HEK293T (cell line): ENCODE results near the gene SQSTM1.

Source experiments
- CTCF ChIA-PET: fragments of 350-600 bp; formaldehyde crosslinking; extraction: SDS; loops from one replicate; lab custom pipeline; 2021; ENCODE audit warnings: antibody characterized with exemption, inconsistent platforms; lab: Yijun Ruan, JAX
- POLR2A ChIA-PET: fragments of 350-600 bp; formaldehyde crosslinking; extraction: SDS; loops from one replicate; lab custom pipeline; 2020; ENCODE audit warnings: antibody characterized with exemption, inconsistent platforms; lab: Yijun Ruan, JAX
- DNase-seq: peaks from one replicate; pipeline ENCODE4 v3.0.0; 2012; ENCODE audit warnings: mixed read lengths; ENCODE audit errors: extremely low spot score
- ARNT ChIP-seq: fragments of 450-650 bp; IDR thresholded peaks from 2 replicates; pipeline ENCODE4 v1.6.1; 2017; ENCODE audit warnings: mild to moderate bottlenecking
- BHLHE40 ChIP-seq: fragments of 450-650 bp; IDR thresholded peaks from 2 replicates; pipeline ENCODE4 v1.6.1; 2016; ENCODE audit warnings: mild to moderate bottlenecking, moderate library complexity, borderline replicate concordance
- CTBP1 ChIP-seq: fragments of 450-650 bp; IDR thresholded peaks from 2 replicates; pipeline ENCODE4 v1.6.1; 2016; ENCODE audit warnings: borderline replicate concordance
- ELF4 ChIP-seq: fragments of 450-650 bp; IDR thresholded peaks from 2 replicates; pipeline ENCODE4 v1.6.1; 2017; ENCODE audit warnings: antibody characterized with exemption
- FOXA1 ChIP-seq: fragments of 450-650 bp; IDR thresholded peaks from 2 replicates; pipeline ENCODE4 v1.6.1; 2016; ENCODE audit warnings: mild to moderate bottlenecking
- FOXK2 ChIP-seq: fragments of 450-650 bp; IDR thresholded peaks from 2 replicates; pipeline ENCODE4 v1.6.1; 2016; ENCODE audit warnings: mild to moderate bottlenecking
- FOXM1 ChIP-seq: fragments of 450-650 bp; IDR thresholded peaks from 2 replicates; pipeline ENCODE4 v1.6.1; 2017; ENCODE audit warnings: mild to moderate bottlenecking, borderline replicate concordance
- HDGF ChIP-seq: fragments of 450-650 bp; IDR thresholded peaks from 2 replicates; pipeline ENCODE4 v1.6.1; 2017; ENCODE audit warnings: antibody characterized with exemption, borderline replicate concordance
- L3MBTL2 ChIP-seq: fragments of 450-650 bp; conservative IDR thresholded peaks from 2 replicates; pipeline ENCODE4 v1.6.1; 2016; ENCODE audit warnings: mild to moderate bottlenecking
- LEF1 ChIP-seq: fragments of 450-650 bp; IDR thresholded peaks from 2 replicates; pipeline ENCODE4 v1.6.1; 2017; ENCODE audit warnings: mild to moderate bottlenecking, borderline replicate concordance
- NFRKB ChIP-seq: fragments of 450-650 bp; IDR thresholded peaks from 2 replicates; pipeline ENCODE4 v1.6.1; 2016; ENCODE audit warnings: mild to moderate bottlenecking, moderate library complexity
- SP1 ChIP-seq: fragments of 450-650 bp; IDR thresholded peaks from 2 replicates; pipeline ENCODE4 v1.6.1; 2017
- SUZ12 ChIP-seq: fragments of 450-650 bp; IDR thresholded peaks from 2 replicates; pipeline ENCODE4 v1.6.1; 2016; ENCODE audit warnings: mild to moderate bottlenecking
- TARDBP ChIP-seq: fragments of 450-650 bp; IDR thresholded peaks from 2 replicates; pipeline ENCODE4 v1.6.1; 2016
- ZNF384 ChIP-seq: fragments of 450-650 bp; IDR thresholded peaks from 2 replicates; pipeline ENCODE4 v1.6.1; 2016
- TF ChIP-seq, protein P1 (sequence below): fragments of 450-650 bp; IDR thresholded peaks from 2 replicates; pipeline ENCODE4 v1.6.1; 2016

Gene SQSTM1

DNA sequence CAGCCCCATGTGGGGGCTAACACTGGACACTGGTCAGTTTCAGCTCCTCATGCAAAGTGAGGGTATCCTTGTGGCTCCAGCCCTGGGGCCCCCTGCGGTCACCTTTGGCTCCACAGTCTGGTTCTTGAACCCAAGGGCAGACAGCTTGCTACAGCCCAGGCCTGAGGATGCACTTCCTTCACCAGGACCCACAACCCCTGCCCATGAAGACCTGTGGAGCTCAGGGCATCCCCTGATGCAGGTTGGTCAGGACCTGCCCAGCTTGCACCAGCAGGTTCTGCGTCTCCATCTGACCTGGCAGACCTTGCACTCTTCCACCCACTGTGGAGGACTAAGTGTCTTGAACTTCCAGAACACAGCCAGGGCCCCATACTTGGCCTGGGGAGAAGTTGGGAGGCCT lies 41.6 kb downstream of the SQSTM1 start:
- ChIA-PET CTCF (interaction anchor here (0.6 kb wide), 1 partner anchor 19 kb away, joined by 3 read pairs; no protein-coding TSS in a partner anchor), POLR2A (no interaction called here)
- TF ChIP-seq FOXA1, result no peak
- TF ChIP-seq BHLHE40, result no peak
- no peak for TF ChIP-seq ELF4
- no peak for TF ChIP-seq ZNF384
- TF ChIP-seq FOXM1, result no peak
- TF ChIP-seq ARNT, result no peak
- TF ChIP-seq LEF1, result no peak
- TF ChIP-seq, protein P1, sequence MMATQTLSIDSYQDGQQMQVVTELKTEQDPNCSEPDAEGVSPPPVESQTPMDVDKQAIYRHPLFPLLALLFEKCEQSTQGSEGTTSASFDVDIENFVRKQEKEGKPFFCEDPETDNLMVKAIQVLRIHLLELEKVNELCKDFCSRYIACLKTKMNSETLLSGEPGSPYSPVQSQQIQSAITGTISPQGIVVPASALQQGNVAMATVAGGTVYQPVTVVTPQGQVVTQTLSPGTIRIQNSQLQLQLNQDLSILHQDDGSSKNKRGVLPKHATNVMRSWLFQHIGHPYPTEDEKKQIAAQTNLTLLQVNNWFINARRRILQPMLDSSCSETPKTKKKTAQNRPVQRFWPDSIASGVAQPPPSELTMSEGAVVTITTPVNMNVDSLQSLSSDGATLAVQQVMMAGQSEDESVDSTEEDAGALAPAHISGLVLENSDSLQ, result no peak
- no peak for TF ChIP-seq CTBP1
- TF ChIP-seq FOXK2, result no peak
- TF ChIP-seq TARDBP, result no peak
- no peak for TF ChIP-seq NFRKB
- no peak for TF ChIP-seq SUZ12
- TF ChIP-seq L3MBTL2, result no peak
- DNase-seq, result no peak

DNA sequence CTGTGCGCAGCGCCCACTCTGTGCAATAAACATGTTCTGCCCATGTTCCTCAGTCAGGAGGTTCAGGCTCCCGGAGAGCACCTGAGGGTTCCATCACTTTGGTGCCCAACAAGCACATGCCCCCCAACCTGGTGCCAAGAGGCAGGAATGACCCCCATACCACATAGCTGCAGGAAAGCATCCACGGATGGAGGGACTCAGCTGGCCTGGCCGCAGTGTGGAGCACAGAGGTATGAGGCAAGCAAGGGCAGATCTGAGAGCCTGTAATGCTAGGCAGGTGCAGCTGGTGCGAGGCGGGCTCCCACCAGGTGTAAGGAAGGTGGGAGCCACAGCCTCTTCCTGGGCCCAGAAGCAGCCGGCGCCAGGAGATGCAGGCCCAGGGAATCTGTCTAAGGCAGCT lies 42.2 kb downstream of the SQSTM1 start:
- no peak for DNase-seq
- CTCF ChIA-PET, result no interaction called here
- no peak for TF ChIP-seq ZNF384
- TF ChIP-seq SP1, result no peak
- TF ChIP-seq HDGF, result no peak
- TF ChIP-seq, protein P1, result no peak
- no peak for TF ChIP-seq SUZ12
- no peak for TF ChIP-seq CTBP1
- POLR2A ChIA-PET, result no interaction called here

DNA sequence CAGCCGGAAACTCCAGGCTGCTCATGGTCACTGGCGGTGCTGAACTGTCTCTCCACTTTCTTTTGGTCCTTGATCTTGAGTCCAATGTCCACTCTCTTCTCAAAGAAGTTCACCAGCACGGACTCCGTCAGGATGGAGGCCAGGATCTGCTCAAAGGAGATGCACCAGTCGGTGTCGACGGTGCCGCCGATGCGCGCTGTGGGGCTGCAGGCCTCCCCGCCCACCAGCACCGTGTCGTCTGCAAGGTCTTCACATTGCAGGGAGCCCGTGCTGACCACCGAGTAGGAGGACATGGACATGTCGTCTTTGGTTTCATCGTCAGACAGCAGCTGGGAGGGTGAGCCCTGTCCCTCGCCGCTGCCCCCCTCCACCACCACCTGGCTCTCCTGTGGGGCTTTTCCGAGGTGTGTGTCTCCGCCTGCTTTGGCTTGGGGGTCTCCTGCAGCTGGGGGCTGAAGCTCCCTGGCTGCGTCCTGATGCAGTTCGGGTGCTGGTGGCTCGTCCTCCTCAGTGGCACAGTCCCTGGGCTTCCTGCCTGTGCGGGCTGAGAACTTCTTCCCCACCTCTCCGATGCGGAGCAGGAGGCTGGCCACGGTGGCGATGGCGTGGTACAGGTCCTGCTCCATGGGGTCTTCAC lies 42.9 kb downstream of the SQSTM1 start:
- TF ChIP-seq SUZ12 (no peak), LEF1 (no peak), ELF4 (no peak), TARDBP (no peak), FOXK2 (no peak), SP1 (no peak), CTBP1 (no peak)
- no peak for DNase-seq
- ChIA-PET CTCF (no interaction called here), POLR2A (no interaction called here)

DNA sequence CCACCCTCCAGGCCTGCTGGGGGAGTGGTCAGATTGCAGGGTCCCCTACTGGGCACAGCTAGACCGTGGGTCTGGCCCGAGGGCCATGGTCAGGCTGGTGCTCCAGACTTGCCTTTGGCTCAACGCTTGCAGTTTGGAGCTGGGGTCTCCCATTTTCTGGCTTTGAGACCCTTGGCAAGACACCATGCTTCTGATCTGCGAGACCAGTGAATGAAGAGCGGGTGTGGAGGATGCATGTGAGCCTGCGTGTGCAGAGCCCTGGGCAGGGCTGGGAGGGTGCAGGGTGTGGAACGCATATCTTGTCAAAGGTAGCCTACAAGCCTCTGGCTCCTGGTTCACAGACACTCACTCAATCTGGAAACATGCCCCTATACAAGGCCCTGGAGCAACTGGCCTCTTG lies 44.0 kb downstream of the SQSTM1 start:
- TF ChIP-seq ARNT (no peak), SP1 (no peak), TARDBP (no peak), FOXK2 (no peak)
- no peak for DNase-seq
- POLR2A ChIA-PET, result no interaction called here
- CTCF ChIA-PET, result no interaction called here

DNA sequence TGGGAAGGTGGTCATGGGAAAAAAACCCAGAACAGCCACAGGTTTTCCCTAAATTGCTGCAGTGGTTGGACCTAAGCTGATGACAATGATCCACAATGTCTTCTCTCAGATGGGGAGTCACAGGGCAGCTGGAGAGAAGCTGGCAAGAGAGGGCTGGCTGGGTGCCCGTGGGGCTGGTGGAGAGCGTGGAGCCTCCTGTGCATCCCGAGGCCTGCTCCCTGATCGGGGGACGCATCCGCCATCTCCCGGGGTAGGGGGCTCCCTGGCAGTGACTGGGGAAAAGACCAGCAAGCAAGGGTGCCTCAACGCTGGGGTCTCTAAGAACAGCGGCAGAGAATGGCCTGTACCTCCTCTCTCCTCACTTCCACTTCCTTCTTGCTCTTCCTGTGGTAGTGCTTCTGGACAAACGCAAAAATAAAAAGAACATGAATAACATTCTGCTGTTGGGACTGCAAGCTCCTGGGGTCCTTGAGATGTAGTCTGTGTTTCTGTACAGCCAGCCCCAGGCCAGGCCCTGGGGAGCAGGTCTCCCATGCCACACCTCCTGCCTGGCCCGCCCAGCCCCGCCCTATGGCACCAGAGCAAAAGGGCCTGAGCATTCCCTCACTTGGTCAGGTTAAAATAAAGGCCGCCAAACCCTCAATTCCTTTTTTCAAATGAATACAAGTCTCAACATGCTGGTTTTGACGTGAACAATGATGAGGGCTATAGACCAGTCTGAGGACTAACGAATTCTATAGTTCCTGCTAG lies 45.0 kb downstream of the SQSTM1 start:
- TF ChIP-seq FOXA1, result no peak
- TF ChIP-seq ELF4, result no peak
- TF ChIP-seq, protein P1, result no peak
- TF ChIP-seq SUZ12, result no peak
- TF ChIP-seq ARNT, result no peak
- no peak for TF ChIP-seq L3MBTL2
- no peak for TF ChIP-seq NFRKB
- TF ChIP-seq FOXK2, result no peak
- no peak for TF ChIP-seq LEF1
- no peak for DNase-seq
- POLR2A ChIA-PET, result no interaction called here
- CTCF ChIA-PET, result interaction anchor here (0.5 kb wide), 1 partner anchor 229 kb away, joined by 3 read pairs; no protein-coding TSS in a partner anchor

GRCh38 chr5:179866241-179867078 lies 45.8 kb downstream of the SQSTM1 start:
- ChIA-PET CTCF (no interaction called here), POLR2A (no interaction called here)
- TF ChIP-seq SP1, result no peak
- TF ChIP-seq BHLHE40, result no peak
- TF ChIP-seq FOXK2, result no peak
- no peak for TF ChIP-seq LEF1
- no peak for TF ChIP-seq L3MBTL2
- TF ChIP-seq ELF4, result no peak
- no peak for TF ChIP-seq NFRKB
- TF ChIP-seq TARDBP, result no peak
- no peak for TF ChIP-seq FOXA1
- TF ChIP-seq, protein P1, result no peak
- TF ChIP-seq HDGF, result no peak
- no peak for TF ChIP-seq FOXM1
- no peak for TF ChIP-seq ZNF384
- no peak for TF ChIP-seq SUZ12
- TF ChIP-seq CTBP1, result no peak
- no peak for TF ChIP-seq ARNT
- no peak for DNase-seq
